ENCODE measurements around the gene ACVR2A.

Gene ACVR2A

GRCh38 chr2:147927053-147927588 lies 82.3 kb downstream of the ACVR2A start:
- no peak for DNase-seq

- DNase-seq = no peak
Measured at GRCh38 chr2:147933931-147934330, 89.1 kb downstream of the ACVR2A start.

GRCh38 chr2:147934881-147935620 lies 90.2 kb downstream of the ACVR2A start:
- no peak for DNase-seq

- DNase-seq = no peak
Measured at GRCh38 chr2:147937744-147938349, 93.0 kb downstream of the ACVR2A start.

- DNase-seq = no peak
Measured at GRCh38 chr2:147939313-147939712, 94.5 kb downstream of the ACVR2A start.

GRCh38 chr2:147945660-147946059 lies 100.8 kb downstream of the ACVR2A start:
- DNase-seq = no peak

- DNase-seq = no peak
Measured at GRCh38 chr2:147952118-147952517, 107.3 kb downstream of the ACVR2A start.

- no peak for DNase-seq
Measured at GRCh38 chr2:147968571-147968970, 123.7 kb downstream of the ACVR2A start.

GRCh38 chr2:147976102-147976501 lies 131.3 kb downstream of the ACVR2A start:
- DNase-seq = no peak

- no peak for DNase-seq
Measured at GRCh38 chr2:147977679-147978078, 132.8 kb downstream of the ACVR2A start.

All from activated CD4-positive, CD25-positive, alpha-beta regulatory T cell treated with anti-CD3 and anti-CD28 coated beads, Interleukin-2, amount 50 U/mL, for 72 hours (primary cell).